ENCODE measurements around the gene MPZ.

- TF ChIP-seq CTCF (IDR thresholded peaks at IDR 0.05) (no peak), POLR2A (IDR thresholded peaks at IDR 0.05) (no peak)
These were observed 1.9 kb upstream of the MPZ start for GRCh38 chr1:161311595-161312181.

All from thyroid gland (tissue), 4 donors.